IMR-90 (cell line): ENCODE measurements around the gene PRKCSH. TPM values are rescaled to one million over a fixed set of nuclear protein-coding genes. Genes with fewer than 3 reads are reported as not detected.

Experiments
- ATAC-seq: fragments of 200-7000 bp; cut with Tn5 transposase; 2 replicates; pipeline ENCODE4 v1.9.1; 2020; ENCODE audit warnings: low read depth, mild to moderate bottlenecking, moderate library complexity
- BruUV-seq: library from RNA; stranded (reverse); fragments of 400-500 nt; replicated peaks from 2 replicates; lab custom pipeline; 2021; lab: Mats Ljungman, UMichigan
- CTCF ChIA-PET: fragments of 300-600 bp; formaldehyde crosslinking; extraction: SDS; loops from one replicate; lab custom pipeline; 2021; ENCODE audit warnings: antibody characterized with exemption; lab: Yijun Ruan, JAX
- POLR2A ChIA-PET: fragments of 300-600 bp; sonication (Branson Sonifier 250); formaldehyde crosslinking; loops from one replicate; lab custom pipeline; 2022; ENCODE audit warnings: antibody characterized with exemption; ENCODE audit not compliant: unreplicated experiment; lab: Charles Lee
- DNase-seq: peaks from one replicate; pipeline ENCODE4 v3.0.0; 2013
- H2AFZ ChIP-seq: replicated peaks from 2 replicates; pipeline ENCODE3; 2013; ENCODE audit warnings: low read length, mild to moderate bottlenecking; ENCODE audit not compliant: poor library complexity
- H2AK5ac ChIP-seq: 2 replicates; pipeline ENCODE4 v1.6.1; 2013; ENCODE audit warnings: low read depth, low read length, inconsistent platforms
- H2AK9ac ChIP-seq: replicated peaks from 2 replicates; pipeline ENCODE3; 2013; ENCODE audit warnings: mild to moderate bottlenecking, low read depth, low read length, moderate library complexity; ENCODE audit not compliant: poor library complexity
- H2BK120ac ChIP-seq: 2 replicates; pipeline ENCODE4 v1.6.1; 2013; ENCODE audit warnings: low read depth, low read length, inconsistent platforms
- H2BK15ac ChIP-seq: 3 replicates; pipeline ENCODE4 v1.6.1; 2013; ENCODE audit warnings: low read depth, low read length, inconsistent platforms
- H2BK20ac ChIP-seq: 2 replicates; pipeline ENCODE4 v1.6.1; 2013; ENCODE audit warnings: low read depth, mild to moderate bottlenecking, inconsistent platforms, low read length, moderate library complexity
- H2BK5ac ChIP-seq: 2 replicates; pipeline ENCODE4 v1.6.1; 2013; ENCODE audit warnings: mild to moderate bottlenecking, low read depth, low read length, inconsistent platforms; ENCODE audit not compliant: poor library complexity, severe bottlenecking
- H3K14ac ChIP-seq: replicated peaks from 2 replicates; pipeline ENCODE4 v1.6.1; 2013; ENCODE audit warnings: low read depth, low read length, inconsistent platforms
- H3K18ac ChIP-seq: 2 replicates; pipeline ENCODE4 v1.6.1; 2013; ENCODE audit warnings: low read depth, low read length, control low read depth
- H3K23ac ChIP-seq: 2 replicates; pipeline ENCODE4 v1.6.1; 2013; ENCODE audit warnings: low read depth, low read length, inconsistent platforms
- H3K27ac ChIP-seq: 2 replicates; pipeline ENCODE4 v1.5.1; 2013; ENCODE audit warnings: mild to moderate bottlenecking, control low read depth, low read length; ENCODE audit not compliant: insufficient read depth
- H3K27me3 ChIP-seq: 2 replicates; pipeline ENCODE4 v1.6.1; 2013; ENCODE audit warnings: low read length; ENCODE audit not compliant: control insufficient read depth, insufficient read depth
- H3K36me3 ChIP-seq: 2 replicates; pipeline ENCODE4 v1.6.1; 2013; ENCODE audit warnings: low read length, mixed read lengths; ENCODE audit not compliant: control insufficient read depth, insufficient read depth
- H3K4ac ChIP-seq: 2 replicates; pipeline ENCODE4 v1.6.1; 2013; ENCODE audit warnings: low read depth, low read length, inconsistent platforms
- H3K4me1 ChIP-seq: 2 replicates; pipeline ENCODE4 v1.6.1; 2013; ENCODE audit warnings: low read length, mixed read lengths; ENCODE audit not compliant: control insufficient read depth, insufficient read depth
- H3K4me2 ChIP-seq: 2 replicates; pipeline ENCODE4 v1.6.1; 2013; ENCODE audit warnings: low read depth, mild to moderate bottlenecking, control low read depth, low read length, moderate library complexity
- H3K4me3 ChIP-seq: 2 replicates; pipeline ENCODE4 v1.5.1; 2013; ENCODE audit warnings: low read depth, mild to moderate bottlenecking, control low read depth, low read length, moderate library complexity; ENCODE audit not compliant: insufficient read depth
- H3K56ac ChIP-seq: 2 replicates; pipeline ENCODE4 v1.6.1; 2013; ENCODE audit warnings: low read length, inconsistent platforms; ENCODE audit not compliant: insufficient read depth; ENCODE audit errors: extremely low read depth
- H3K79me1 ChIP-seq, 2 experiments: 2 replicates each; pipeline ENCODE4 v1.6.1; 2013; ENCODE audit warnings: low read length in 2 of 2, inconsistent platforms in 1 of 2, low read depth in 1 of 2
- H3K9ac ChIP-seq: 2 replicates; pipeline ENCODE4 v1.6.1; 2013; ENCODE audit warnings: low read depth, low read length, control low read depth
- H3K9me1 ChIP-seq: 2 replicates; pipeline ENCODE4 v1.6.1; 2013; ENCODE audit warnings: low read length, inconsistent platforms; ENCODE audit not compliant: insufficient read depth
- H3K9me3 ChIP-seq: 2 replicates; pipeline ENCODE4 v1.6.1; 2013; ENCODE audit warnings: low read length; ENCODE audit not compliant: control insufficient read depth, insufficient read depth
- H4K20me1 ChIP-seq: 2 replicates; pipeline ENCODE4 v1.6.1; 2013; ENCODE audit warnings: low read length, inconsistent platforms; ENCODE audit not compliant: insufficient read depth
- H4K5ac ChIP-seq: 2 replicates; pipeline ENCODE4 v1.6.1; 2013; ENCODE audit warnings: mild to moderate bottlenecking, low read depth, low read length, control low read depth
- H4K8ac ChIP-seq, 2 experiments: 2 replicates each; pipeline ENCODE4 v1.6.1; 2013; ENCODE audit warnings: low read depth in 2 of 2, low read length in 2 of 2, control low read depth in 1 of 2, inconsistent platforms in 1 of 2
- H4K91ac ChIP-seq: 2 replicates; pipeline ENCODE4 v1.6.1; 2013; ENCODE audit warnings: low read depth, low read length, inconsistent platforms; ENCODE audit not compliant: insufficient read depth
- FOS ChIP-seq: fragments of 150-350 bp; IDR thresholded peaks from 2 replicates; pipeline ENCODE4 v1.6.1; 2016; ENCODE audit warnings: low read depth, low read length
- MAFK ChIP-seq: IDR thresholded peaks from 2 replicates; pipeline ENCODE4 v1.6.1; 2012; ENCODE audit warnings: low read depth, low read length, improper control_type of control experiment
- MXI1 ChIP-seq: IDR thresholded peaks from 2 replicates; pipeline ENCODE4 v1.6.1; 2012; ENCODE audit warnings: low read depth, mild to moderate bottlenecking, low read length, moderate library complexity, borderline replicate concordance
- POLR2A ChIP-seq: IDR thresholded peaks from 2 replicates; pipeline ENCODE4 v1.6.1; 2012; ENCODE audit warnings: mild to moderate bottlenecking, low read depth, low read length
- RAD21 ChIP-seq: IDR thresholded peaks from 2 replicates; pipeline ENCODE4 v1.6.1; 2012; ENCODE audit warnings: low read length, improper control_type of control experiment
- RFX5 ChIP-seq: IDR thresholded peaks from 2 replicates; pipeline ENCODE4 v1.8.0; 2012; ENCODE audit warnings: low read depth, mild to moderate bottlenecking, low read length, moderate library complexity
- WGBS, 2 experiments: methylation state at CpG; one replicate each; pipeline versions ENCODE4 v1.1.5 to v1.1.7; 2013; ENCODE audit warnings: missing lambda C conversion rate in 2 of 2; ENCODE audit not compliant: insufficient read length in 1 of 2; ENCODE audit errors: extremely low coverage in 2 of 2; 5-methylcytosine and 5-hydroxymethylcytosine counted together
- dilution Hi-C: fragments of 300-500 bp; cut with HindIII; formaldehyde crosslinking; loops from one replicate; pipeline ENCODE4 v1.14.3; 2018; ENCODE audit warnings: low sequenced_read_pairs; ENCODE audit not compliant: unreplicated experiment
- in situ Hi-C: fragments of 300-500 bp; cut with MboI; formaldehyde crosslinking; loops from 3 replicates; pipeline ENCODE4 v1.14.3; 2019; ENCODE audit warnings: low sequenced_read_pairs, inconsistent platforms, mixed read lengths
- intact Hi-C: fragments of 100-400 bp; cut with micrococcal nuclease; formaldehyde crosslinking; loops from 2 replicates; pipeline ENCODE4 v1.10.0; 2022
- polyA plus RNA-seq, 3 experiments: library from polyadenylated mRNA; depleted of rRNA; stranded (reverse); fragments of >200 nt; gene quantifications; 2 replicates each; pipeline ENCODE4 v1.2.3, GENCODE V29; 2012; ENCODE audit warnings: low replicate concordance in 1 of 3
- total RNA-seq: library from RNA; depleted of rRNA; stranded (reverse); fragments of >200 nt; gene quantifications from 2 replicates; pipeline ENCODE4 v1.2.3, GENCODE V29; 2012
- TF ChIP-seq, protein P1 (sequence below): conservative IDR thresholded peaks from 2 replicates; pipeline ENCODE4 v1.5.1; 2012; ENCODE audit warnings: mild to moderate bottlenecking, low read depth, low read length, improper control_type of control experiment

The PRKCSH gene
- total and polyA plus RNA-seq, 2 of the 4 experiments (the other 2 are of a cell fraction), result 36.0 to 252 TPM

DNA sequence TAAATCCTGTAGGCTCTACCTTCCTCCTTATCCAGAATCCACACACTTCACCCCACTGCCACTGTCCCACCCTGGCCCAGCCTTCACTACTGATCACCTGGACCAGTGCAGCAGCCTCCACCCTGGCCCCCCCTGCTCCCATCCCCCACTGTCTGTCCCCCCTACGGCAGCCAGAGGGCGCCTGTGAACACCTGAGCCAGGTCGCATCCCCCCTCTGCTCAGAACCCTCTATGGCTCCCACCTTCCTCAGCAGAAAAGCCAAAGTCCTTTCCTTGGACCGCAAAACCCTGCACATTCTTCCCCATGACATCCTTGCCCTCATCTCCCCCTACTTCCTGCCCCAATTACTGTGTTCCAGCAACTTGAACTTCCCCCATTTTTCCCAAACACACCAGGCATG is 24.8 kb downstream of the PRKCSH start:
- POLR2A ChIA-PET, result no interaction called here
- no peak overlapping the region for H2AK9ac ChIP-seq
- no TSS peak for BruUV-seq
- H4K8ac ChIP-seq, result no peak overlapping the region
- peaks cover 9% of the 10 kb centered on the region for H3K9me1 ChIP-seq
- no peaks in the 10 kb centered on the region for H3K4me1 ChIP-seq
- H3K27ac ChIP-seq, result no peak overlapping the region
- H4K91ac ChIP-seq, result no peak overlapping the region
- H3K18ac ChIP-seq, result no peak overlapping the region
- H3K4ac ChIP-seq, result no peak overlapping the region
- H4K20me1 ChIP-seq, result peaks cover 8% of the 10 kb centered on the region; the same call in 1 of the 2 replicates
- H3K9me3 ChIP-seq, result no peaks in the 10 kb centered on the region
- H3K27me3 ChIP-seq, result no peaks in the 10 kb centered on the region; the same call in 1 of the 2 replicates
- H3K23ac ChIP-seq, result no peak overlapping the region
- dilution Hi-C loops (no loop called here), in situ Hi-C loops (no loop called here), intact Hi-C loops (no loop called here)
- H3K4me2 ChIP-seq, result no peak overlapping the region
- ATAC-seq (no peak), DNase-seq (no peak)
- TF ChIP-seq RFX5 (no peak), MAFK (no peak), RAD21 (no peak), FOS (no peak), MXI1 (no peak), POLR2A (no peak)
- TF ChIP-seq, protein P1, sequence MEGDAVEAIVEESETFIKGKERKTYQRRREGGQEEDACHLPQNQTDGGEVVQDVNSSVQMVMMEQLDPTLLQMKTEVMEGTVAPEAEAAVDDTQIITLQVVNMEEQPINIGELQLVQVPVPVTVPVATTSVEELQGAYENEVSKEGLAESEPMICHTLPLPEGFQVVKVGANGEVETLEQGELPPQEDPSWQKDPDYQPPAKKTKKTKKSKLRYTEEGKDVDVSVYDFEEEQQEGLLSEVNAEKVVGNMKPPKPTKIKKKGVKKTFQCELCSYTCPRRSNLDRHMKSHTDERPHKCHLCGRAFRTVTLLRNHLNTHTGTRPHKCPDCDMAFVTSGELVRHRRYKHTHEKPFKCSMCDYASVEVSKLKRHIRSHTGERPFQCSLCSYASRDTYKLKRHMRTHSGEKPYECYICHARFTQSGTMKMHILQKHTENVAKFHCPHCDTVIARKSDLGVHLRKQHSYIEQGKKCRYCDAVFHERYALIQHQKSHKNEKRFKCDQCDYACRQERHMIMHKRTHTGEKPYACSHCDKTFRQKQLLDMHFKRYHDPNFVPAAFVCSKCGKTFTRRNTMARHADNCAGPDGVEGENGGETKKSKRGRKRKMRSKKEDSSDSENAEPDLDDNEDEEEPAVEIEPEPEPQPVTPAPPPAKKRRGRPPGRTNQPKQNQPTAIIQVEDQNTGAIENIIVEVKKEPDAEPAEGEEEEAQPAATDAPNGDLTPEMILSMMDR, result peak; percentile 17; the same call in 1 of the 2 replicates
- 75% methylated on average over 2 of the region's 4 CpGs; no CpG with 5 or more reads in 1 of the 2 experiments for WGBS, 2 experiments
- no peak overlapping the region for H2BK15ac ChIP-seq
- H4K5ac ChIP-seq, result no peak overlapping the region
- H2BK120ac ChIP-seq, result no peak overlapping the region
- no peaks in the 10 kb centered on the region for H3K36me3 ChIP-seq
- no peak overlapping the region for H2BK5ac ChIP-seq
- no peaks in the 10 kb centered on the region for H3K79me1 ChIP-seq
- CTCF ChIA-PET, result no interaction called here
- no peak overlapping the region for H2AFZ ChIP-seq
- H2AK5ac ChIP-seq, result no peak overlapping the region
- no peak overlapping the region for H3K9ac ChIP-seq
- no peak overlapping the region for H3K14ac ChIP-seq
- no peak overlapping the region for H2BK20ac ChIP-seq
- no peak overlapping the region for H3K56ac ChIP-seq
- no peak overlapping the region for H3K4me3 ChIP-seq
